A673 (cell line): ENCODE results near the gene PRH2. TPM values are rescaled to one million over a fixed set of nuclear protein-coding genes. Genes with fewer than 3 reads are reported as not detected.

Experiments used
- BruUV-seq: library from RNA; stranded (reverse); fragments of 400-500 nt; replicated peaks from 2 replicates; lab custom pipeline; 2021; lab: Mats Ljungman, UMichigan
- CTCF ChIA-PET: fragments of 300-600 bp; sonication (Branson Sonifier 250); formaldehyde crosslinking; loops from one replicate; lab custom pipeline; 2022; ENCODE audit warnings: antibody characterized with exemption; lab: Charles Lee
- POLR2A ChIA-PET: fragments of 300-600 bp; sonication (Branson Sonifier 250); formaldehyde crosslinking; loops from one replicate; lab custom pipeline; 2022; ENCODE audit warnings: antibody characterized with exemption; ENCODE audit not compliant: low non-redundant PET; lab: Charles Lee
- DNase-seq: peaks from one replicate; pipeline ENCODE4 v3.0.0-alpha.2; 2015; ENCODE audit warnings: low spot score
- H3K27ac ChIP-seq: fragments of 200-600 bp; sonication (generic); 2 replicates; pipeline ENCODE4 v1.5.1; 2016; ENCODE audit warnings: mixed run types, low read depth, mild to moderate bottlenecking, mixed read lengths, antibody characterized with exemption, low read length; ENCODE audit not compliant: poor library complexity, severe bottlenecking
- H3K27me3 ChIP-seq: fragments of 200-600 bp; sonication (generic); replicated peaks from 2 replicates; pipeline ENCODE4 v1.6.1; 2017; ENCODE audit warnings: mixed run types, low read depth, mild to moderate bottlenecking, mixed read lengths, antibody characterized with exemption, low read length; ENCODE audit not compliant: insufficient read depth, poor library complexity
- H3K36me3 ChIP-seq: fragments of 200-600 bp; sonication (generic); 2 replicates; pipeline ENCODE4 v1.6.1; 2016; ENCODE audit warnings: mixed run types, mild to moderate bottlenecking, mixed read lengths, antibody characterized with exemption, low read length; ENCODE audit not compliant: insufficient read depth, poor library complexity, severe bottlenecking
- H3K4me1 ChIP-seq: fragments of 200-600 bp; sonication (generic); 2 replicates; pipeline ENCODE4 v1.6.1; 2017; ENCODE audit warnings: mixed run types, mild to moderate bottlenecking, mixed read lengths, antibody characterized with exemption, low read length; ENCODE audit not compliant: insufficient read depth, poor library complexity, severe bottlenecking
- H3K4me3 ChIP-seq: fragments of 200-600 bp; sonication (generic); 2 replicates; pipeline ENCODE4 v1.5.1; 2016; ENCODE audit warnings: low read depth, mixed run types, mild to moderate bottlenecking, mixed read lengths, low read length; ENCODE audit not compliant: poor library complexity, severe bottlenecking
- H3K9me3 ChIP-seq: fragments of 200-600 bp; sonication (generic); 2 replicates; pipeline ENCODE4 v1.6.1; 2016; ENCODE audit warnings: mixed run types, low read depth, mild to moderate bottlenecking, mixed read lengths, antibody characterized with exemption, low read length; ENCODE audit not compliant: poor library complexity, severe bottlenecking
- EZH2 ChIP-seq: fragments of 200-600 bp; sonication (generic); IDR thresholded peaks from 2 replicates; pipeline ENCODE4 v1.6.1; 2017; ENCODE audit warnings: borderline replicate concordance, low read depth, mild to moderate bottlenecking, mixed read lengths, antibody characterized with exemption, low read length; ENCODE audit not compliant: poor library complexity, severe bottlenecking
- intact Hi-C: fragments of 100-400 bp; cut with micrococcal nuclease; formaldehyde crosslinking; loops from one replicate; pipeline ENCODE4 v1.10.0; 2022; ENCODE audit not compliant: unreplicated experiment
- total RNA-seq: library from RNA; stranded (reverse); gene quantifications from 2 replicates; pipeline ENCODE4 v1.2.3, GENCODE V29; 2021
- TF ChIP-seq, protein P1 (sequence below): fragments of 300-800, 200-600 bp; sonication (generic); conservative IDR thresholded peaks from 2 replicates; pipeline ENCODE4 v1.5.1; 2017; ENCODE audit warnings: low read depth, mild to moderate bottlenecking, antibody characterized with exemption, low read length, moderate library complexity, mixed read lengths

Gene PRH2
- total RNA-seq, 1 experiment from 2014 or later = not detected

DNA sequence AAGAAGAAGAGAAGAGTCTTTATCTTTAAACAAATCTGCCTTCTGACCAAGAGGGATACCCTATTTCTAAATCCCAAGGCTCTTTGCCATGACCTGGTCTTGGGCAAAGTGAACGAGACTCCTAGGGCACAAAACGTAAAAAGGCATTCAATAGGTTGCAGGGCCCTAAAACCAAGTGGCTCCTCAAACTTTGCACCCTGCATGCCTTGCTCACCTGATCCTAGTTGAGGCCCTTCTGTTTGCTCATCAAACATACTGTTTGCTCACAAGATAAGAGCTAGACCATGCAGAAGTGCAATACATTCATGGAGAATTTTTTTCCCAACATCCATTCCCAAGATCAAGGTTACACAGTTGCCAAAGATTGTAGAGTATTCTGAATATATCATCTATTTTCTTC, 37.1 kb upstream of the PRH2 start:
- intact Hi-C loops = no loop called here
- Histone ChIP-seq H3K4me3 (no peak overlapping the region), H3K36me3 (no peaks in the 10 kb centered on the region), H3K27me3 (no peaks in the 10 kb centered on the region), H3K4me1 (no peaks in the 10 kb centered on the region), H3K27ac (no peak overlapping the region), H3K9me3 (no peaks in the 10 kb centered on the region)
- CTCF ChIA-PET = no interaction called here
- DNase-seq = no peak
- POLR2A ChIA-PET = no interaction called here
- TF ChIP-seq EZH2 = no peak
- TF ChIP-seq, protein P1, sequence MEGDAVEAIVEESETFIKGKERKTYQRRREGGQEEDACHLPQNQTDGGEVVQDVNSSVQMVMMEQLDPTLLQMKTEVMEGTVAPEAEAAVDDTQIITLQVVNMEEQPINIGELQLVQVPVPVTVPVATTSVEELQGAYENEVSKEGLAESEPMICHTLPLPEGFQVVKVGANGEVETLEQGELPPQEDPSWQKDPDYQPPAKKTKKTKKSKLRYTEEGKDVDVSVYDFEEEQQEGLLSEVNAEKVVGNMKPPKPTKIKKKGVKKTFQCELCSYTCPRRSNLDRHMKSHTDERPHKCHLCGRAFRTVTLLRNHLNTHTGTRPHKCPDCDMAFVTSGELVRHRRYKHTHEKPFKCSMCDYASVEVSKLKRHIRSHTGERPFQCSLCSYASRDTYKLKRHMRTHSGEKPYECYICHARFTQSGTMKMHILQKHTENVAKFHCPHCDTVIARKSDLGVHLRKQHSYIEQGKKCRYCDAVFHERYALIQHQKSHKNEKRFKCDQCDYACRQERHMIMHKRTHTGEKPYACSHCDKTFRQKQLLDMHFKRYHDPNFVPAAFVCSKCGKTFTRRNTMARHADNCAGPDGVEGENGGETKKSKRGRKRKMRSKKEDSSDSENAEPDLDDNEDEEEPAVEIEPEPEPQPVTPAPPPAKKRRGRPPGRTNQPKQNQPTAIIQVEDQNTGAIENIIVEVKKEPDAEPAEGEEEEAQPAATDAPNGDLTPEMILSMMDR = no peak
- no TSS peak for BruUV-seq

GRCh38 chr12:10896854-10897253, 32.2 kb upstream of the PRH2 start:
- CTCF ChIA-PET = no interaction called here
- Histone ChIP-seq H3K4me1 (no peaks in the 10 kb centered on the region), H3K4me3 (no peak overlapping the region), H3K36me3 (no peaks in the 10 kb centered on the region), H3K27ac (no peak overlapping the region), H3K9me3 (no peaks in the 10 kb centered on the region), H3K27me3 (no peaks in the 10 kb centered on the region)
- POLR2A ChIA-PET = no interaction called here
- intact Hi-C loops = no loop called here
- DNase-seq = no peak
- BruUV-seq = no TSS peak
- no peak for TF ChIP-seq EZH2
- TF ChIP-seq, protein P1 = no peak

DNA sequence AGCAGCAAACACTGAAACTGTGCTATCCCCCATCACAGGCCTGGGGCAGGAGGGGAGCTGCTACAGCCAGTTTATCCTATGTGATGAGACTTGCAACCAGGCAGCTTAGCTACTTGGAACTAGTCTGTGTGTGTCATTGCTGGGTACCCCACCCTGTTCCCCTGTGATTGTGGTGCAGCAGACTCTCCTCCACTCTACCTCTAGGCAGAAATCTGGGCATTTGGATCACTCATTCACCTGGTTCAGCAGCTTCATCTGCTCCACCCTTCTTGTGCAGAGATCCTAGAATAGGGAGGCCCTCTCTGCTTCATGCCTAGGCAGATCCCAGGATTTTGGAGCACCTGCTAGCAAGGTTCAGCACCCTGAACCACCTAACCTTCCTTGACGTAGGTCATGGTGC, 28.5 kb upstream of the PRH2 start:
- H3K4me1 ChIP-seq = no peaks in the 10 kb centered on the region
- intact Hi-C loops = no loop called here
- H3K27me3 ChIP-seq = no peaks in the 10 kb centered on the region
- H3K9me3 ChIP-seq = peaks cover 24% of the 10 kb centered on the region
- ChIA-PET POLR2A (no interaction called here), CTCF (no interaction called here)
- no peak for DNase-seq
- no TSS peak for BruUV-seq
- no peak overlapping the region for H3K27ac ChIP-seq
- TF ChIP-seq EZH2 = no peak
- TF ChIP-seq, protein P1 = no peak
- H3K4me3 ChIP-seq = no peak overlapping the region
- H3K36me3 ChIP-seq = no peaks in the 10 kb centered on the region
